Adrenal gland (tissue), 5 donors: ENCODE results near the gene CCDC152.

ENCODE experiments used
- CTCF ChIP-seq, 6 experiments: fragments of 450-650 bp in 4 of 6; fragments of 200-600 bp in 2 of 6; sonication (generic) in 1 of 6; IDR thresholded peaks; 1 replicate in 5 of 6; 2 replicates in 1 of 6; pipeline versions ENCODE4 v1.5.1 to v1.8.0; 2016 to 2021; ENCODE audit warnings: antibody characterized with exemption in 6 of 6, mild to moderate bottlenecking in 2 of 6, moderate library complexity in 1 of 6
- POLR2A ChIP-seq, 2 donors: fragments of 450-650 bp; IDR thresholded peaks; one replicate each; pipeline ENCODE4 v1.6.1; 2017; ENCODE audit warnings: antibody characterized with exemption in 2 of 2, mild to moderate bottlenecking in 2 of 2, moderate library complexity in 1 of 2
- donor health status: DM: no; HTN: no; CAD: no.

- TF ChIP-seq POLR2A (IDR thresholded peaks at IDR 0.05) (no peak), CTCF (IDR thresholded peaks at IDR 0.05) (no peak)
Measured at GRCh38 chr5:42832060-42832459, 75.4 kb downstream of the CCDC152 start.
